HepG2 (cell line): Measurements from ENCODE around the gene MMUT. TPM values are rescaled to one million over a fixed set of nuclear protein-coding genes. Genes with fewer than 3 reads are reported as not detected.

Experiments
- CAMTA2 ChIP-seq: sonication (generic); formaldehyde crosslinking; IDR thresholded peaks from 2 replicates; pipeline ENCODE4 v1.4.0; 2020; ENCODE audit warnings: mild to moderate bottlenecking, missing genetic modification reagents, borderline replicate concordance
- DNMT1 ChIP-seq: sonication (generic); formaldehyde crosslinking; IDR thresholded peaks from 2 replicates; pipeline ENCODE4 v1.5.1; 2020; ENCODE audit warnings: mild to moderate bottlenecking, missing genetic modification reagents
- DR1 ChIP-seq: sonication (generic); formaldehyde crosslinking; IDR thresholded peaks from 2 replicates; pipeline ENCODE4 v1.8.0; 2021; ENCODE audit warnings: mild to moderate bottlenecking, missing genetic modification reagents, inconsistent platforms
- FOXJ3 ChIP-seq: sonication (generic); formaldehyde crosslinking; IDR thresholded peaks from 2 replicates; pipeline ENCODE4 v1.4.0; 2020; ENCODE audit warnings: missing genetic modification reagents, mild to moderate bottlenecking, borderline replicate concordance
- HMG20B ChIP-seq: conservative IDR thresholded peaks from 2 replicates; pipeline ENCODE4 v1.6.1; 2016; ENCODE audit warnings: missing genetic modification reagents, missing compliant biosample characterization
- HNRNPUL1 ChIP-seq: fragments of 200-400 bp; formaldehyde crosslinking; IDR thresholded peaks from 2 replicates; pipeline ENCODE4 v1.6.1; 2017; ENCODE audit warnings: low read depth, mild to moderate bottlenecking, low read length, moderate library complexity
- KLF6 ChIP-seq: IDR thresholded peaks from 2 replicates; pipeline ENCODE4 v1.8.0; 2016; ENCODE audit warnings: missing biosample characterization, missing genetic modification reagents
- MYC ChIP-seq: sonication (generic); formaldehyde crosslinking; IDR thresholded peaks from 2 replicates; pipeline ENCODE4 v1.9.0; 2021; ENCODE audit warnings: missing genetic modification reagents, borderline replicate concordance
- NR1H2 ChIP-seq: sonication (generic); formaldehyde crosslinking; IDR thresholded peaks from 2 replicates; pipeline ENCODE4 v1.8.1; 2022; ENCODE audit warnings: low read depth, missing genetic modification reagents, borderline replicate concordance
- PHB2 ChIP-seq: fragments of 450-650 bp; IDR thresholded peaks from 2 replicates; pipeline ENCODE4 v1.6.1; 2018; ENCODE audit not compliant: partially characterized antibody
- PPARG ChIP-seq: conservative IDR thresholded peaks from 2 replicates; pipeline ENCODE4 v1.6.1; 2016; ENCODE audit warnings: missing biosample characterization, missing genetic modification reagents
- RAD21 ChIP-seq: fragments of 450-650 bp; formaldehyde crosslinking; IDR thresholded peaks from 2 replicates; pipeline ENCODE4 v1.5.0; 2020; ENCODE audit warnings: mild to moderate bottlenecking
- RXRA ChIP-seq: sonication (generic); formaldehyde crosslinking; IDR thresholded peaks from 2 replicates; pipeline ENCODE4 v1.5.1; 2020; ENCODE audit warnings: missing genetic modification reagents
- ZBTB42 ChIP-seq: sonication (generic); formaldehyde crosslinking; IDR thresholded peaks from 2 replicates; pipeline ENCODE4 v1.5.0; 2020; ENCODE audit warnings: mild to moderate bottlenecking, missing genetic modification reagents
- ZNF136 ChIP-seq: sonication (generic); formaldehyde crosslinking; IDR thresholded peaks from 2 replicates; pipeline ENCODE4 v1.8.1; 2022; ENCODE audit warnings: low read depth, mild to moderate bottlenecking, moderate library complexity, missing genetic modification reagents
- ZNF207 ChIP-seq: fragments of 450-650 bp; IDR thresholded peaks from 2 replicates; pipeline ENCODE4 v1.6.1; 2016; ENCODE audit warnings: antibody characterized with exemption, borderline replicate concordance
- ZNF24 ChIP-seq: fragments of 450-650 bp; IDR thresholded peaks from 2 replicates; pipeline ENCODE4 v1.6.1; 2017; ENCODE audit warnings: antibody characterized with exemption, mild to moderate bottlenecking
- ZNF333 ChIP-seq: sonication (generic); formaldehyde crosslinking; IDR thresholded peaks from 2 replicates; pipeline ENCODE4 v1.4.0; 2020; ENCODE audit warnings: mild to moderate bottlenecking, missing genetic modification reagents, borderline replicate concordance
- ZNF337 ChIP-seq: sonication (generic); formaldehyde crosslinking; IDR thresholded peaks from 2 replicates; pipeline ENCODE4 v1.5.1; 2020; ENCODE audit warnings: missing genetic modification reagents, low read depth, mild to moderate bottlenecking, borderline replicate concordance
- ZNF343 ChIP-seq: sonication (generic); formaldehyde crosslinking; IDR thresholded peaks from 2 replicates; pipeline ENCODE4 v1.4.0; 2020; ENCODE audit warnings: mild to moderate bottlenecking, missing genetic modification reagents
- ZNF367 ChIP-seq: sonication (generic); formaldehyde crosslinking; IDR thresholded peaks from 2 replicates; pipeline ENCODE4 v1.4.0; 2020; ENCODE audit warnings: missing genetic modification reagents, borderline replicate concordance
- ZNF713 ChIP-seq: sonication (generic); formaldehyde crosslinking; IDR thresholded peaks from 2 replicates; pipeline ENCODE4 v1.4.0; 2020; ENCODE audit warnings: mild to moderate bottlenecking, missing genetic modification reagents
- polyA plus RNA-seq, 8 experiments: library from polyadenylated mRNA; depleted of rRNA in 3 of 8; stranded (reverse) in 7 of 8; unstranded in 1 of 8; fragments of >200 nt; fragmentation: Illumina TruSeq in 4 of 8; extraction: Trizol in 4 of 8; gene quantifications; 2 replicates each; pipeline versions ENCODE4 v1.2.1 to v1.2.3, GENCODE V29; 2011 to 2016; ENCODE audit warnings: low read depth in 4 of 8, missing spikeins in 1 of 8, mixed read lengths in 1 of 8; ENCODE audit not compliant: insufficient read depth in 1 of 8
- total RNA-seq, 5 experiments: library from RNA; depleted of rRNA; stranded (reverse); fragments of >200 nt; fragmentation: Illumina TruSeq; extraction: Trizol; gene quantifications; 2 replicates each; pipeline ENCODE4 v1.2.3, GENCODE V29; 2016; ENCODE audit warnings: low read depth in 1 of 5
- TF ChIP-seq, protein P1 (sequence below): sonication (generic); formaldehyde crosslinking; IDR thresholded peaks from 2 replicates; pipeline ENCODE4 v1.8.1; 2023; ENCODE audit warnings: mild to moderate bottlenecking, moderate library complexity, missing genetic modification reagents
- TF ChIP-seq, protein P2 (sequence below): sonication (generic); formaldehyde crosslinking; IDR thresholded peaks from 2 replicates; pipeline ENCODE4 v1.4.0; 2020; ENCODE audit warnings: missing genetic modification reagents
- TF ChIP-seq, protein P3 (sequence below): sonication (generic); formaldehyde crosslinking; IDR thresholded peaks from 2 replicates; pipeline ENCODE4 v1.5.0; 2020; ENCODE audit warnings: missing genetic modification reagents
- TF ChIP-seq, protein P4 (sequence below): sonication (generic); formaldehyde crosslinking; IDR thresholded peaks from 2 replicates; pipeline ENCODE4 v1.4.0; 2020; ENCODE audit warnings: missing genetic modification reagents
- TF ChIP-seq, protein P5 (sequence below): sonication (generic); formaldehyde crosslinking; IDR thresholded peaks from 2 replicates; pipeline ENCODE4 v1.8.0; 2022; ENCODE audit warnings: missing genetic modification reagents, mild to moderate bottlenecking, borderline replicate concordance

Gene MMUT
- total and polyA plus RNA-seq, 2 of the 13 experiments (the other 11 are each of a cell fraction or from before 2014, with no cell fraction given): 16.1 to 20.5 TPM

DNA sequence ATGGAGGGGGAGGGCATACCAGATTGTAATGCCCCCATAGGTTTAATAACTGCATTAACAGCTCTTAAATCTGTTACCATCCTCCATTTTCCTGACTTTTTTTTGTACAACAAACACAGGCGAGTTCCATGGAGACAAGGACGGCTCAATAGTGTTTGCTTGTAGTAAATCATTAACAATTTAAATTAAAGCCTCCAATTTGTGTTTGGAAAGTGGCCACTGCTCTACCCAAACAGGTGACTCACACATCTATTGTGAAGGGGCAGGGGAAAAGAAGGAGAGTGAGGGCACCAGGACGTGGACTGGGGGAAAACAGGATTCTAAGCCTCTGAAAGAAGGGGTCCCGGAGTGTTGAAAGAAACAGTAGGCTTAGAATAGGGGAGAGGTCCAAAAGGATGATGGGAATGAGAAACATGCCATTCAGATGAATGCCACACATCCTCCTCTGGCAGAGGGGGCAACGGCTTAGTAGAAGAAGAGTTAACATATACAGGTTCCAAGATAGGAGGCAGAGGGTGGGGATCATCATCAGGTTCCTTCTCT, 43.6 kb upstream of the MMUT start (continued):
- TF ChIP-seq, protein P1, sequence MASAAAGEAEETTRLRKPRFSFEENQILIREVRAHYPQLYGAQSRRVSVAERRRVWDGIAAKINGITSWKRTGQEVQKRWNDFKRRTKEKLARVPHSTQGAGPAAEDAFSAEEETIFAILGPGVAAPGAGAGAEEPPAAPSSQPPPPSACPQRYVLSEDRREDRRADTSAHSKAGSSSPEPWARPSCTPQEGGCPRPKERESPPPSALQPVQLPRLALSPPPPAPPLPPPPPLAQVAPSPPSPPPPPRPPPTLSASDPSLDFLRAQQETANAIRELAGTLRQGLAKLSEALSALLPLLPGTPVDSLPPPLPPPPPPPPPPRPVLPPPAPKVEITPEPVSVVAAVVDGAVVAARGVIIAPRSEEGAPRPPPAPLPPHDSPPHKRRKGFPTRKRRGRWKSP (CRISPR knock-in tag): peak; percentile 52; the same call in 1 of the 2 replicates
- no peak for TF ChIP-seq ZNF367
- no peak for TF ChIP-seq DNMT1 (CRISPR knock-in tag)
- no peak for TF ChIP-seq ZNF24
- no peak for TF ChIP-seq RXRA (CRISPR knock-in tag)
- no peak for TF ChIP-seq MYC
- TF ChIP-seq HNRNPUL1: no peak
- 0 out of 2 replicates have a peak, but pooled peaks have one; percentile 30 for TF ChIP-seq HMG20B (CRISPR knock-in tag)
- TF ChIP-seq ZNF207: no peak
- no peak for TF ChIP-seq ZNF337 (CRISPR knock-in tag)
- no peak for TF ChIP-seq PHB2
- TF ChIP-seq ZNF333 (CRISPR knock-in tag): no peak
- no peak for TF ChIP-seq NR1H2
- no peak for TF ChIP-seq RAD21 (CRISPR knock-in tag)
- no peak for TF ChIP-seq ZNF136 (CRISPR knock-in tag)
- TF ChIP-seq KLF6 (CRISPR knock-in tag): no peak
- TF ChIP-seq, protein P2, sequence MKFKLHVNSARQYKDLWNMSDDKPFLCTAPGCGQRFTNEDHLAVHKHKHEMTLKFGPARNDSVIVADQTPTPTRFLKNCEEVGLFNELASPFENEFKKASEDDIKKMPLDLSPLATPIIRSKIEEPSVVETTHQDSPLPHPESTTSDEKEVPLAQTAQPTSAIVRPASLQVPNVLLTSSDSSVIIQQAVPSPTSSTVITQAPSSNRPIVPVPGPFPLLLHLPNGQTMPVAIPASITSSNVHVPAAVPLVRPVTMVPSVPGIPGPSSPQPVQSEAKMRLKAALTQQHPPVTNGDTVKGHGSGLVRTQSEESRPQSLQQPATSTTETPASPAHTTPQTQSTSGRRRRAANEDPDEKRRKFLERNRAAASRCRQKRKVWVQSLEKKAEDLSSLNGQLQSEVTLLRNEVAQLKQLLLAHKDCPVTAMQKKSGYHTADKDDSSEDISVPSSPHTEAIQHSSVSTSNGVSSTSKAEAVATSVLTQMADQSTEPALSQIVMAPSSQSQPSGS (CRISPR knock-in tag): no peak; the same call in 1 of the 2 replicates
- no peak for TF ChIP-seq CAMTA2 (CRISPR knock-in tag)
- TF ChIP-seq, protein P3, sequence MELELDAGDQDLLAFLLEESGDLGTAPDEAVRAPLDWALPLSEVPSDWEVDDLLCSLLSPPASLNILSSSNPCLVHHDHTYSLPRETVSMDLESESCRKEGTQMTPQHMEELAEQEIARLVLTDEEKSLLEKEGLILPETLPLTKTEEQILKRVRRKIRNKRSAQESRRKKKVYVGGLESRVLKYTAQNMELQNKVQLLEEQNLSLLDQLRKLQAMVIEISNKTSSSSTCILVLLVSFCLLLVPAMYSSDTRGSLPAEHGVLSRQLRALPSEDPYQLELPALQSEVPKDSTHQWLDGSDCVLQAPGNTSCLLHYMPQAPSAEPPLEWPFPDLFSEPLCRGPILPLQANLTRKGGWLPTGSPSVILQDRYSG (CRISPR knock-in tag): no peak
- TF ChIP-seq DR1: no peak
- TF ChIP-seq ZBTB42 (CRISPR knock-in tag): no peak
- peak; percentile 51; the same call in 1 of the 2 replicates for TF ChIP-seq FOXJ3 (CRISPR knock-in tag)
- no peak for TF ChIP-seq ZNF713
- TF ChIP-seq, protein P4, sequence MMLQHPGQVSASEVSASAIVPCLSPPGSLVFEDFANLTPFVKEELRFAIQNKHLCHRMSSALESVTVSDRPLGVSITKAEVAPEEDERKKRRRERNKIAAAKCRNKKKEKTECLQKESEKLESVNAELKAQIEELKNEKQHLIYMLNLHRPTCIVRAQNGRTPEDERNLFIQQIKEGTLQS (CRISPR knock-in tag): peak; percentile 34; the same call in 1 of the 2 replicates
- TF ChIP-seq ZNF343: no peak
- TF ChIP-seq, protein P5, sequence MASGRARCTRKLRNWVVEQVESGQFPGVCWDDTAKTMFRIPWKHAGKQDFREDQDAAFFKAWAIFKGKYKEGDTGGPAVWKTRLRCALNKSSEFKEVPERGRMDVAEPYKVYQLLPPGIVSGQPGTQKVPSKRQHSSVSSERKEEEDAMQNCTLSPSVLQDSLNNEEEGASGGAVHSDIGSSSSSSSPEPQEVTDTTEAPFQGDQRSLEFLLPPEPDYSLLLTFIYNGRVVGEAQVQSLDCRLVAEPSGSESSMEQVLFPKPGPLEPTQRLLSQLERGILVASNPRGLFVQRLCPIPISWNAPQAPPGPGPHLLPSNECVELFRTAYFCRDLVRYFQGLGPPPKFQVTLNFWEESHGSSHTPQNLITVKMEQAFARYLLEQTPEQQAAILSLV (CRISPR knock-in tag): no peak
- no peak for TF ChIP-seq PPARG (CRISPR knock-in tag)
